Adrenal gland (tissue), 12 donors: Measurements from ENCODE around the gene FUCA2. TPM values are rescaled to one million over a fixed set of nuclear protein-coding genes. Genes with fewer than 3 reads are reported as not detected.
"Not testable (repeated sequence)": the region's sequence is repeated elsewhere in the genome, so short reads cannot be mapped to it uniquely, and the experiment has no call there.

Experiments used
- DNase-seq, 7 donors: peaks; one replicate each; pipeline ENCODE4 v3.0.0-alpha.2; 2019 to 2020
- H3K27ac ChIP-seq, 5 donors: fragments of 200-600 bp; sonication (generic) in 4 of 5; 1 replicate in 3 of 5; 2 replicates in 2 of 5; pipeline versions ENCODE4 v1.5.1 to v1.8.0; 2016 to 2020; ENCODE audit warnings: mild to moderate bottlenecking in 1 of 5
- H3K27me3 ChIP-seq: fragments of 200-600 bp; 2 replicates; pipeline ENCODE4 v1.8.0; 2021
- H3K36me3 ChIP-seq, 2 donors: fragments of 200-600 bp; replicated peaks in 1 of 2; 1 replicate in 1 of 2; 2 replicates in 1 of 2; pipeline versions ENCODE4 v1.5.1 to v1.8.0; 2018 to 2022
- H3K4me1 ChIP-seq, 2 donors: fragments of 200-600 bp; replicated peaks in 1 of 2; 1 replicate in 1 of 2; 2 replicates in 1 of 2; pipeline versions ENCODE4 v1.5.1 to v1.8.0; 2018 to 2021
- H3K4me3 ChIP-seq, 4 donors: fragments of 200-600 bp; sonication (generic) in 3 of 4; one replicate each; pipeline ENCODE4 v1.5.1; 2016 to 2018
- H3K9me3 ChIP-seq, 3 donors: fragments of 200-600 bp; sonication (generic) in 1 of 3; replicated peaks in 1 of 3; 1 replicate in 2 of 3; 2 replicates in 1 of 3; pipeline versions ENCODE4 v1.5.1 to v1.8.0; 2016 to 2021
- CTCF ChIP-seq, 6 experiments: fragments of 450-650 bp in 4 of 6; fragments of 200-600 bp in 2 of 6; sonication (generic) in 1 of 6; IDR thresholded peaks; 1 replicate in 5 of 6; 2 replicates in 1 of 6; pipeline versions ENCODE4 v1.5.1 to v1.8.0; 2016 to 2021; ENCODE audit warnings: antibody characterized with exemption in 6 of 6, mild to moderate bottlenecking in 2 of 6, moderate library complexity in 1 of 6
- POLR2A ChIP-seq, 2 donors: fragments of 450-650 bp; IDR thresholded peaks; one replicate each; pipeline ENCODE4 v1.6.1; 2017; ENCODE audit warnings: antibody characterized with exemption in 2 of 2, mild to moderate bottlenecking in 2 of 2, moderate library complexity in 1 of 2
- WGBS, 4 donors: extraction: QIAGEN DNeasy Blood & Tissue Kit in 2 of 4; methylation state at CpG; one replicate each; pipeline versions ENCODE4 v1.1.5 to v1.1.7; 2013 to 2017; 5-methylcytosine and 5-hydroxymethylcytosine counted together
- intact Hi-C, 2 donors: fragments of 100-400 bp; cut with DNase I; formaldehyde crosslinking; loops; one replicate each; pipeline versions ENCODE4 v1.14.1 to v1.15.0; 2022 to 2023
- polyA plus RNA-seq, 3 donors: library from polyadenylated mRNA; stranded (reverse); fragments of 200-250 nt in 2 of 3; fragments of 350-450 nt in 1 of 3; fragmentation: Illumina TruSeq in 1 of 3; extraction: RNeasy Lipid Tissue Mini Kit (QIAGEN cat#74804) in 1 of 3; gene quantifications; one replicate each; pipeline ENCODE4 v1.2.3, GENCODE V29; 2013 to 2014
- total RNA-seq, 9 donors: library from RNA; depleted of rRNA in 4 of 9; stranded (reverse); fragments of >200 nt in 4 of 9; fragments of 120-200 nt in 1 of 9; fragmentation: NEBNext Ultra II Directional in 1 of 9; extraction: Animal tissue kit (Norgen Biotek cat#: 25700) in 1 of 9; gene quantifications; one replicate each; pipeline versions ENCODE4 v1.1.0 to v1.2.4, GENCODE V29; 2013 to 2023
- donor health status: healthy with polysubstance abuse.
- donor health status: Bipolar disorder and iron deficiency.
- donor health status: DM: yes; HTN: yes; CAD: no.
- donor health status: DM: no; HTN: no; CAD: no.
- donor health status: DM: no; HTN: no; CAD: no.
- donor health status: DM: yes; HTN: yes; CAD: no.

The FUCA2 gene
- total and polyA plus RNA-seq, 12 donors, result 28.8 to 120 (median 70.7) TPM

DNA sequence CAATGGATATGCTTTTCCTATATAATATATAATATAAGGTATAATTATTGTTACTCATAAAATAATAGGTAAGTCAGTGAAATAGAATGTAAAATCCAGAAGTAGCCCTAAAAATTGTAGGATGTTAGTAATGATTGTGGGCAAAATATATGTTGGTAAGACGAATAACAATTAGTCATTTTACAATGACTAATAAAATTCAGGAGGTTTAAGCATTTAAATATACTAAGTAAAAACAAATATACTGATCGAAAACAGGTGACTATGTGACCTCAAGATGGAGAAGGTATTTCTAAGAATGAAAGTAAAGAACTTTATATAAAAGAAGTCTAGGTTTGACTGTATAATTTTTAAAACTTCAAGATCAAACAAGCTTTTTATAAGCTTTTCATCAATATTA lies 28.9 kb downstream of the FUCA2 start:
- H3K4me1 ChIP-seq, result no peaks in the 10 kb centered on the region
- H3K36me3 ChIP-seq, result peaks cover 0 to 23% of the 10 kb centered on the region in 2 donors
- H3K27ac ChIP-seq, result no peak overlapping the region
- WGBS, 4 donors, result 75 to 97% (median 95%) methylated on average over 2 of the region's 2 CpGs
- no peak overlapping the region for H3K4me3 ChIP-seq
- no peaks in the 10 kb centered on the region for H3K27me3 ChIP-seq
- no peaks in the 10 kb centered on the region for H3K9me3 ChIP-seq
- TF ChIP-seq POLR2A (IDR thresholded peaks at IDR 0.05), result no peak
- no peak for TF ChIP-seq CTCF (IDR thresholded peaks at IDR 0.05)
- DNase-seq, result no peak
- intact Hi-C loops, result no loop called here

DNA sequence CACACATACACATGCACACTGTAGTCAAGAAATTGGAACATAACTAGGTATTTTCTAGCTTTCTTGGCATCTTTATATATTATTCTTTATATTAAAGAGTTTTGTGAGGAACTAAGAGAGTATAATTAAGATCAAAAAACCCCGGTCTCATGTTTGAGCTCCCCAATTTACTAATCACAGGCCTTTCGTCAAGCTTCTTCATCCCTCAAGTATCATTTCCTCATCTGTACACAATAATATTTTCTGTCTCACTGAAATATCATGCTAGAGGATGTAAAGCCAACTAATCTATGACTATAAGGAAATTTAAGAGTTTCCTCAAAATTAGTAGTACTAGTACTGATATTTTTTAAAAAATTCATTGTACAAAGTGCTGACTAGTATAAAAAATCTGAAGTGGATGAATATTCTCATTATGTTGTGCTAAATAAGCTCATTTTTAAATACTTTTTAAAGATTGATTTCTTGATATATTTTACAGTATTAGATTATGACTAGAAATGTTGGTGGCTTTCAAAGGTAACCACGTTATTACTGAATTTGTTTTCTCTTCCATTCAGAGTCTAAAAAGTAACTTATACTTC lies 32.9 kb downstream of the FUCA2 start:
- no peaks in the 10 kb centered on the region for H3K9me3 ChIP-seq
- DNase-seq, result no peak
- H3K27me3 ChIP-seq, result no peaks in the 10 kb centered on the region
- TF ChIP-seq POLR2A (IDR thresholded peaks at IDR 0.05), result no peak
- TF ChIP-seq CTCF (IDR thresholded peaks at IDR 0.05), result no peak
- no peak overlapping the region for H3K4me3 ChIP-seq
- H3K27ac ChIP-seq, result no peak overlapping the region
- intact Hi-C loops, result no loop called here
- 89 to 96% (median 92%) methylated on average over 3 of the region's 3 CpGs for WGBS, 4 donors
- no peaks in the 10 kb centered on the region for H3K4me1 ChIP-seq
- H3K36me3 ChIP-seq, result peaks cover 0 to 32% of the 10 kb centered on the region in 2 donors

- TF ChIP-seq POLR2A (IDR thresholded peaks at IDR 0.05) (no peak), CTCF (IDR thresholded peaks at IDR 0.05) (no peak)
- Histone ChIP-seq H3K27ac (no peak overlapping the region), H3K9me3 (no peaks in the 10 kb centered on the region), H3K4me3 (no peak overlapping the region), H3K36me3 (peaks cover 0 to 44% of the 10 kb centered on the region in 2 donors), H3K4me1 (no peaks in the 10 kb centered on the region), H3K27me3 (no peaks in the 10 kb centered on the region)
- 94 to 100% (median 97%) methylated on average over 1 of the region's 1 CpG for WGBS, 4 donors
- intact Hi-C loops, result no loop called here
- DNase-seq, result no peak
Measured at GRCh38 chr6:143476545-143476944, 35.0 kb downstream of the FUCA2 start.

GRCh38 chr6:143471822-143472221 lies 39.7 kb downstream of the FUCA2 start:
- 47 to 100% (median 96%) methylated on average over 1 of the region's 1 CpG for WGBS, 4 donors
- Histone ChIP-seq H3K27ac (no peak overlapping the region), H3K9me3 (no peaks in the 10 kb centered on the region), H3K4me1 (no peaks in the 10 kb centered on the region), H3K36me3 (peaks cover 0 to 27% of the 10 kb centered on the region in 2 donors), H3K4me3 (no peak overlapping the region), H3K27me3 (no peaks in the 10 kb centered on the region)
- intact Hi-C loops, result no loop called here
- TF ChIP-seq CTCF (IDR thresholded peaks at IDR 0.05) (no peak), POLR2A (IDR thresholded peaks at IDR 0.05) (no peak)
- no peak for DNase-seq

GRCh38 chr6:143468823-143469222 lies 42.7 kb downstream of the FUCA2 start:
- 74 to 95% (median 85%) methylated on average over 2 of the region's 2 CpGs for WGBS, 4 donors
- intact Hi-C loops, result not testable (repeated sequence)
- H3K36me3 ChIP-seq, result peaks cover 0 to 17% of the 10 kb centered on the region in 2 donors

More at GRCh38 chr6:143468823-143469222, 42.7 kb downstream of the FUCA2 start:
- H3K27me3 ChIP-seq, H3K4me1 ChIP-seq, H3K27ac ChIP-seq, H3K4me3 ChIP-seq, H3K9me3 ChIP-seq, DNase-seq: not testable (repeated sequence)
